Stimulated activated CD4-positive, alpha-beta T cell treated with anti-CD3 and anti-CD28 coated beads, Interleukin-1b, Interleukin-23, amount 100 ng/mL, for 4 hours (primary cell): Measurements from ENCODE around the gene TXNRD2.
"Not testable (repeated sequence)": the region's sequence is repeated elsewhere in the genome, so short reads cannot be mapped to it uniquely, and the experiment has no call there.

Experiments
- DNase-seq, 2 donors: peaks; one replicate each; pipeline ENCODE4 v3.0.0-alpha.2; 2020; ENCODE audit warnings: low read depth in 2 of 2

Gene TXNRD2

GRCh38 chr22:19948057-19948760 lies 6.6 kb upstream of the TXNRD2 start:
- no peak for DNase-seq

- no peak for DNase-seq
Measured at GRCh38 chr22:19943082-19944026, 1.7 kb upstream of the TXNRD2 start.

GRCh38 chr22:19942157-19943081 lies 801 bp upstream of the TXNRD2 start:
- peak in 1 of 2 donors; percentile 5 for DNase-seq

- DNase-seq: no peak
Measured at GRCh38 chr22:19940536-19941364, 868 bp downstream of the TXNRD2 start.

- no peak for DNase-seq
Measured at GRCh38 chr22:19937616-19938473, 3.8 kb downstream of the TXNRD2 start.

GRCh38 chr22:19936513-19936912 lies 5.1 kb downstream of the TXNRD2 start:
- DNase-seq: no peak

- not testable (repeated sequence) for DNase-seq
Measured at GRCh38 chr22:19935123-19935718, 6.4 kb downstream of the TXNRD2 start.

GRCh38 chr22:19933341-19934241 lies 8.0 kb downstream of the TXNRD2 start:
- DNase-seq: no peak

GRCh38 chr22:19932367-19933206 lies 9.0 kb downstream of the TXNRD2 start:
- DNase-seq: no peak

GRCh38 chr22:19931514-19931913 lies 10.1 kb downstream of the TXNRD2 start:
- DNase-seq: no peak

- no peak for DNase-seq
Measured at GRCh38 chr22:19930551-19931486, 10.8 kb downstream of the TXNRD2 start.

GRCh38 chr22:19929586-19930550 lies 11.8 kb downstream of the TXNRD2 start:
- DNase-seq: no peak

GRCh38 chr22:19928207-19928606 lies 13.4 kb downstream of the TXNRD2 start:
- DNase-seq: no peak

- no peak for DNase-seq
Measured at GRCh38 chr22:19927696-19928095, 13.9 kb downstream of the TXNRD2 start.

GRCh38 chr22:19926028-19926427 lies 15.6 kb downstream of the TXNRD2 start:
- DNase-seq: not testable (repeated sequence)
